Glutamatergic neuron (in vitro differentiated cells): ENCODE results near the gene PRKD3. TPM values are rescaled to one million over a fixed set of nuclear protein-coding genes. Genes with fewer than 3 reads are reported as not detected.
A peak's percentile ranks its signal among the peaks of the same experiment; 100 is the strongest.

Experiments
- DNase-seq: peaks from one replicate; pipeline ENCODE4 v3.0.0; 2022
- H3K27ac Mint-ChIP-seq: one replicate; pipeline ENCODE4 v1.8.0; 2020; ENCODE audit warnings: mild to moderate bottlenecking, mixed read lengths, inconsistent platforms; ENCODE audit not compliant: unreplicated experiment
- H3K27me3 Mint-ChIP-seq: one replicate; pipeline ENCODE4 v1.8.0; 2020; ENCODE audit warnings: mild to moderate bottlenecking, moderate library complexity, mixed read lengths, inconsistent platforms; ENCODE audit not compliant: unreplicated experiment
- H3K36me3 Mint-ChIP-seq: one replicate; pipeline ENCODE4 v1.8.0; 2020; ENCODE audit warnings: mild to moderate bottlenecking, mixed read lengths, inconsistent platforms; ENCODE audit not compliant: unreplicated experiment
- H3K4me1 Mint-ChIP-seq: one replicate; pipeline ENCODE4 v1.8.0; 2020; ENCODE audit warnings: mild to moderate bottlenecking, low read depth, mixed read lengths, inconsistent platforms; ENCODE audit not compliant: unreplicated experiment
- H3K4me3 Mint-ChIP-seq: one replicate; pipeline ENCODE4 v1.8.0; 2020; ENCODE audit warnings: mild to moderate bottlenecking, mixed read lengths, inconsistent platforms; ENCODE audit not compliant: unreplicated experiment
- H3K9me3 Mint-ChIP-seq: one replicate; pipeline ENCODE4 v1.8.0; 2020; ENCODE audit warnings: mild to moderate bottlenecking, moderate library complexity, mixed read lengths, inconsistent platforms; ENCODE audit not compliant: unreplicated experiment
- total RNA-seq: library from RNA; stranded (reverse); fragmentation: NEBNext Ultra II Directional; extraction: Animal tissue kit (Norgen Biotek cat#: 25700); gene quantifications from one replicate; pipeline ENCODE4 v1.2.1, GENCODE V29; 2021; ENCODE audit not compliant: unreplicated experiment
- TF ChIP-seq, protein P1 (sequence below): fragments of 200-600 bp; sonication (generic); IDR thresholded peaks from one replicate; pipeline ENCODE4 v1.5.0; 2021; ENCODE audit not compliant: partially characterized antibody, unreplicated experiment

Gene PRKD3
- total RNA-seq, 1 donor from 2014 or later: 47.9 TPM

GRCh38 chr2:37343537-37344434, 19.2 kb upstream of the PRKD3 start:
- DNase-seq: no peak
- peaks cover 8% of the 10 kb centered on the region for H3K4me1 Mint-ChIP-seq
- H3K27ac Mint-ChIP-seq: no peak overlapping the region
- H3K36me3 Mint-ChIP-seq: no peaks in the 10 kb centered on the region
- TF ChIP-seq, protein P1, sequence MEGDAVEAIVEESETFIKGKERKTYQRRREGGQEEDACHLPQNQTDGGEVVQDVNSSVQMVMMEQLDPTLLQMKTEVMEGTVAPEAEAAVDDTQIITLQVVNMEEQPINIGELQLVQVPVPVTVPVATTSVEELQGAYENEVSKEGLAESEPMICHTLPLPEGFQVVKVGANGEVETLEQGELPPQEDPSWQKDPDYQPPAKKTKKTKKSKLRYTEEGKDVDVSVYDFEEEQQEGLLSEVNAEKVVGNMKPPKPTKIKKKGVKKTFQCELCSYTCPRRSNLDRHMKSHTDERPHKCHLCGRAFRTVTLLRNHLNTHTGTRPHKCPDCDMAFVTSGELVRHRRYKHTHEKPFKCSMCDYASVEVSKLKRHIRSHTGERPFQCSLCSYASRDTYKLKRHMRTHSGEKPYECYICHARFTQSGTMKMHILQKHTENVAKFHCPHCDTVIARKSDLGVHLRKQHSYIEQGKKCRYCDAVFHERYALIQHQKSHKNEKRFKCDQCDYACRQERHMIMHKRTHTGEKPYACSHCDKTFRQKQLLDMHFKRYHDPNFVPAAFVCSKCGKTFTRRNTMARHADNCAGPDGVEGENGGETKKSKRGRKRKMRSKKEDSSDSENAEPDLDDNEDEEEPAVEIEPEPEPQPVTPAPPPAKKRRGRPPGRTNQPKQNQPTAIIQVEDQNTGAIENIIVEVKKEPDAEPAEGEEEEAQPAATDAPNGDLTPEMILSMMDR: no peak
- H3K4me3 Mint-ChIP-seq: peak overlapping the region; percentile 86
- peaks cover 2% of the 10 kb centered on the region for H3K9me3 Mint-ChIP-seq
- peaks cover 9% of the 10 kb centered on the region for H3K27me3 Mint-ChIP-seq

DNA sequence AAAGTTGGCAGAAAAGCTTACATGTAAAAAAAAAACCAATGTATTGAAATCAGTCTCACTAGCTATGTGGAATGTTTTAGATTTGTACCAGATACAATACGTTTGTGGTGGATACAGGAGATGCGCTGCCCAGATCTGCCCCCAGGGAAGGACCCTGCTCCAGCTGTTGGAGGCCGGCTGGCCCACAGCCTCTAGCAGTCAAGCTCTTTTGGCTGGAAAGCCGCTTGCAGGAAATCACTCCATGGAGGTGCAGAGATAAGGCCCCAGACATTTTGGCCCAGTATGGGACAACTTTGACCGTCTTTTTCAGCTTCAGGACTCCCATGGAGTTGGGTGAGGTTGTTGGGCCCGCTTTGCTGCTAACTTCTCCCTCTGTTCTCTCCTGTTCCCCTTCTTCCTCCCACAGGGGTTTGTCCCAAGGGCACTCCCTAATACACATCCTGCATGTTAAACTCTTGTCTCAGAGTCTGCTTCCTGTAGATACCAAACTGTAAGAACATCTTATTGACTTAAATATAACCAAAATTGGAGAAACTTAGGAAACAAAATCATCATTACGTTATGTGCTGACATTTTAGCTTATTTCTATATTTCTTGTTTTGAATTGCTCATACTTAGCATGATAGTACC, 18.1 kb upstream of the PRKD3 start:
- H3K27me3 Mint-ChIP-seq: peaks cover 6% of the 10 kb centered on the region
- H3K9me3 Mint-ChIP-seq: peaks cover 2% of the 10 kb centered on the region
- H3K27ac Mint-ChIP-seq: no peak overlapping the region
- H3K36me3 Mint-ChIP-seq: no peaks in the 10 kb centered on the region
- H3K4me3 Mint-ChIP-seq: no peak overlapping the region
- peaks cover 7% of the 10 kb centered on the region for H3K4me1 Mint-ChIP-seq
- no peak for DNase-seq
- TF ChIP-seq, protein P1: no peak

GRCh38 chr2:37340637-37341036, 16.0 kb upstream of the PRKD3 start:
- Mint-ChIP-seq H3K36me3 (no peaks in the 10 kb centered on the region), H3K4me1 (peaks cover 7% of the 10 kb centered on the region), H3K27ac (no peak overlapping the region), H3K4me3 (no peak overlapping the region), H3K27me3 (peaks cover 4% of the 10 kb centered on the region), H3K9me3 (peaks cover 2% of the 10 kb centered on the region)
- DNase-seq: no peak
- TF ChIP-seq, protein P1: no peak

DNA sequence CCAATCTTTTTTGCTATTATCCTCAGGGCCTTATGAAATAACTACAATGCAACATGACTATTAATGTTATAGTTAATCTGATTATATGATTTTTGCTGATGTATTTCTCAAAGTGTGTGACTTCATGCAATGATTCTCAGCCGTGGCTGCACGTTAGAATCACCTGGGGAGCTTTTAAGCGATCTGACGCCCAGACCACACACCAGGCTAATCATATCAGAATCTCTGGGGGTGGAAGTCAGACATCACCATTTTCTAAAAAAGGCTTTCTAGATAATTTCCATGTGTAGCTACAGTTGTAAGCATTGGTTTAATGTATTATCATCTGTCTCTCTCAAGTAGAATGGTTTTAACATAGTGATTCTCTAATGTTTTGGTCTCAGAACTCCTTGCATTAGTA, 14.3 kb upstream of the PRKD3 start:
- Mint-ChIP-seq H3K27me3 (peaks cover 2% of the 10 kb centered on the region), H3K27ac (no peak overlapping the region), H3K4me3 (no peak overlapping the region), H3K9me3 (no peaks in the 10 kb centered on the region), H3K4me1 (peaks cover 7% of the 10 kb centered on the region), H3K36me3 (no peaks in the 10 kb centered on the region)
- DNase-seq: no peak
- TF ChIP-seq, protein P1: no peak
